Esophagus muscularis mucosa (tissue), 4 donors: ENCODE measurements around the gene CCDC106. TPM values are rescaled to one million over a fixed set of nuclear protein-coding genes. Genes with fewer than 3 reads are reported as not detected.
A peak's percentile ranks its signal among the peaks of the same experiment; 100 is the strongest.

ENCODE experiments used
- DNase-seq: peaks from one replicate; pipeline ENCODE4 v3.0.0-alpha.2; 2017; ENCODE audit errors: extremely low spot score
- H3K27ac ChIP-seq, 4 donors: fragments of 200-600 bp; sonication (generic); replicated peaks in 1 of 4; 1 replicate in 3 of 4; 2 replicates in 1 of 4; pipeline ENCODE4 v1.5.1; 2016 to 2019; ENCODE audit warnings: mild to moderate bottlenecking in 1 of 4
- H3K27me3 ChIP-seq, 4 donors: fragments of 200-600 bp; sonication (generic); one replicate each; pipeline versions ENCODE4 v1.5.1 to v1.6.0; 2016 to 2019
- H3K36me3 ChIP-seq, 4 donors: fragments of 200-600 bp; sonication (generic); one replicate each; pipeline ENCODE4 v1.5.1; 2016 to 2019
- H3K4me1 ChIP-seq, 4 donors: fragments of 200-600 bp; sonication (generic); one replicate each; pipeline ENCODE4 v1.5.1; 2016 to 2019
- H3K4me3 ChIP-seq, 4 donors: fragments of 200-600 bp; sonication (generic); 1 replicate in 2 of 4; 2 replicates in 2 of 4; pipeline ENCODE4 v1.5.1; 2016 to 2019; ENCODE audit warnings: mild to moderate bottlenecking in 4 of 4, moderate library complexity in 1 of 4
- H3K9me3 ChIP-seq, 4 donors: fragments of 200-600 bp; sonication (generic); 1 replicate in 3 of 4; 2 replicates in 1 of 4; pipeline ENCODE4 v1.5.1; 2016 to 2019
- CTCF ChIP-seq, 3 experiments: fragments of 200-600 bp in 2 of 3; fragments of 450-650 bp in 1 of 3; sonication (generic) in 2 of 3; IDR thresholded peaks; one replicate each; pipeline ENCODE4 v1.5.1; 2017 to 2019; ENCODE audit warnings: antibody characterized with exemption in 3 of 3, mild to moderate bottlenecking in 2 of 3, moderate library complexity in 1 of 3
- EP300 ChIP-seq: sonication (generic); formaldehyde crosslinking; IDR thresholded peaks from one replicate; pipeline ENCODE4 v1.6.1; 2017; ENCODE audit warnings: antibody characterized with exemption
- POLR2A ChIP-seq: fragments of 450-650 bp; IDR thresholded peaks from one replicate; pipeline ENCODE4 v1.6.1; 2017; ENCODE audit warnings: antibody characterized with exemption, moderate library complexity, mild to moderate bottlenecking, low read depth
- POLR2AphosphoS5 ChIP-seq, 2 donors: sonication (generic); formaldehyde crosslinking; IDR thresholded peaks; one replicate each; pipeline ENCODE4 v1.6.1; 2017; ENCODE audit warnings: antibody characterized with exemption in 2 of 2
- WGBS: methylation state at CpG from one replicate; pipeline ENCODE4 v1.1.5; 2018; 5-methylcytosine and 5-hydroxymethylcytosine counted together
- intact Hi-C: fragments of 100-400 bp; cut with DNase I; formaldehyde crosslinking; loops from one replicate; pipeline ENCODE4 v1.15.1; 2023
- total RNA-seq, 4 donors: library from RNA; depleted of rRNA; stranded (reverse); fragments of >200 nt; gene quantifications; one replicate each; pipeline versions ENCODE4 v1.1.0 to v1.2.1, GENCODE V29; 2016

The CCDC106 gene
- total RNA-seq, 4 donors from 2014 or later, result 9.4 to 22.0 (median 19.2) TPM

- no peaks in the 10 kb centered on the region for H3K27me3 ChIP-seq
- no peak for DNase-seq
- H3K36me3 ChIP-seq, result peaks cover 6 to 24% (median 15%) of the 10 kb centered on the region in 4 donors
- WGBS, result 58% methylated on average over 7 of the region's 7 CpGs
- no peaks in the 10 kb centered on the region for H3K9me3 ChIP-seq
- intact Hi-C loops, result no loop called here
- peak overlapping the region; percentile 90 to 96 (median 94) for H3K27ac ChIP-seq
- peaks cover 5 to 42% (median 32%) of the 10 kb centered on the region in 4 donors for H3K4me1 ChIP-seq
- H3K4me3 ChIP-seq, result peak overlapping the region in 3 of 4 donors; percentile 59 to 77 (median 66)
- no peak for TF ChIP-seq CTCF (IDR thresholded peaks at IDR 0.05)
Observed at GRCh38 chr19:55623561-55623960, 24.5 kb upstream of the CCDC106 start.

GRCh38 chr19:55624109-55625003, 23.7 kb upstream of the CCDC106 start, which contains the start of gene ZNF784:
Gene ZNF784 (minus strand): TSS chr19:55624566. CDS start chr19:55624561, 5 bp downstream.
- Histone ChIP-seq H3K27ac (peak within 1 kb of the TSS; percentile 90 to 96 (median 94)), H3K27me3 (no peaks in the 10 kb centered on the region), H3K4me1 (peaks cover 5 to 34% (median 24%) of the 10 kb centered on the region in 4 donors), H3K4me3 (peak within 1 kb of the TSS; percentile 59 to 77 (median 68)), H3K9me3 (no peaks in the 10 kb centered on the region), H3K36me3 (peaks cover 6 to 24% (median 15%) of the 10 kb centered on the region in 4 donors)
- under 1% methylated on average over 18 of the region's 56 CpGs for WGBS
- intact Hi-C loops, result no loop called here
- peak; percentile 80 to 82 for TF ChIP-seq POLR2AphosphoS5 (IDR thresholded peaks at IDR 0.05)
- TF ChIP-seq CTCF (IDR thresholded peaks at IDR 0.05), result peak in 1 of 3 experiments; percentile 6
- no peak for TF ChIP-seq EP300
- no peak for TF ChIP-seq POLR2A
- DNase-seq, result peak; percentile 98

- peak overlapping the region; percentile 90 to 96 (median 94) for H3K27ac ChIP-seq
- H3K9me3 ChIP-seq, result no peaks in the 10 kb centered on the region
- WGBS, result 46% methylated on average over 11 of the region's 11 CpGs
- H3K4me1 ChIP-seq, result peaks cover 5 to 28% (median 19%) of the 10 kb centered on the region in 4 donors
- no peak for DNase-seq
- H3K27me3 ChIP-seq, result no peaks in the 10 kb centered on the region
- TF ChIP-seq EP300, result no peak
- TF ChIP-seq POLR2A, result no peak
- no peak for TF ChIP-seq CTCF (IDR thresholded peaks at IDR 0.05)
- no peak for TF ChIP-seq POLR2AphosphoS5 (IDR thresholded peaks at IDR 0.05)
- intact Hi-C loops, result no loop called here
- peaks cover 6 to 24% (median 15%) of the 10 kb centered on the region in 4 donors for H3K36me3 ChIP-seq
- peak overlapping the region; percentile 59 to 77 (median 68) for H3K4me3 ChIP-seq
Observed at GRCh38 chr19:55625004-55625326, 23.0 kb upstream of the CCDC106 start.

- Histone ChIP-seq H3K27me3 (no peaks in the 10 kb centered on the region), H3K36me3 (peaks cover 6 to 12% (median 11%) of the 10 kb centered on the region in 4 donors), H3K4me1 (peaks cover 5 to 22% (median 15%) of the 10 kb centered on the region in 4 donors), H3K4me3 (no peak overlapping the region), H3K27ac (no peak overlapping the region), H3K9me3 (no peaks in the 10 kb centered on the region)
- DNase-seq, result no peak
- intact Hi-C loops, result no loop called here
- TF ChIP-seq CTCF (IDR thresholded peaks at IDR 0.05) (no peak), EP300 (no peak), POLR2A (no peak), POLR2AphosphoS5 (IDR thresholded peaks at IDR 0.05) (no peak)
- 81% methylated on average over 11 of the region's 11 CpGs for WGBS
Observed at GRCh38 chr19:55626350-55626749, 21.7 kb upstream of the CCDC106 start.
